H9 (cell line): Measurements from ENCODE around the gene CDH23. TPM values are rescaled to one million over a fixed set of nuclear protein-coding genes. Genes with fewer than 3 reads are reported as not detected.

ENCODE experiments used
- DNase-seq: peaks from one replicate; pipeline ENCODE4 v3.0.0-alpha.2; 2017
- H2AFZ ChIP-seq: one replicate; pipeline ENCODE4 v1.6.1; 2013; ENCODE audit warnings: mild to moderate bottlenecking, low read length, control low read depth, moderate library complexity
- H2AK5ac ChIP-seq: 2 replicates; pipeline ENCODE4 v1.6.1; 2013; ENCODE audit warnings: low read length, control low read depth, mixed read lengths; ENCODE audit not compliant: insufficient read length
- H2BK120ac ChIP-seq: one replicate; pipeline ENCODE4 v1.6.1; 2013; ENCODE audit warnings: low read depth, mild to moderate bottlenecking, low read length, control low read depth, inconsistent platforms; ENCODE audit not compliant: poor library complexity, severe bottlenecking
- H2BK12ac ChIP-seq: 2 replicates; pipeline ENCODE4 v1.6.1; 2013; ENCODE audit warnings: low read length, control low read depth, mixed read lengths, low read depth; ENCODE audit not compliant: insufficient read length
- H2BK15ac ChIP-seq: 2 replicates; pipeline ENCODE4 v1.6.1; 2013; ENCODE audit warnings: low read depth, low read length, control low read depth
- H2BK20ac ChIP-seq: one replicate; pipeline ENCODE4 v1.6.1; 2013; ENCODE audit warnings: low read depth, mild to moderate bottlenecking, low read length, control low read depth, inconsistent platforms; ENCODE audit not compliant: poor library complexity, severe bottlenecking
- H2BK5ac ChIP-seq: 2 replicates; pipeline ENCODE4 v1.6.1; 2013; ENCODE audit warnings: low read length, control low read depth, mixed read lengths; ENCODE audit not compliant: insufficient read length
- H3K14ac ChIP-seq: 2 replicates; pipeline ENCODE4 v1.6.1; 2013; ENCODE audit warnings: low read length, control low read depth; ENCODE audit not compliant: insufficient read depth
- H3K18ac ChIP-seq: 2 replicates; pipeline ENCODE4 v1.6.1; 2013; ENCODE audit warnings: low read depth, mild to moderate bottlenecking, mixed read lengths, low read length, control low read depth; ENCODE audit not compliant: insufficient read length
- H3K23ac ChIP-seq: 2 replicates; pipeline ENCODE4 v1.6.1; 2013; ENCODE audit warnings: low read length, control low read depth, mixed read lengths, low read depth; ENCODE audit not compliant: insufficient read length
- H3K23me2 ChIP-seq: 2 replicates; pipeline ENCODE4 v1.6.1; 2013; ENCODE audit warnings: low read depth, mild to moderate bottlenecking, mixed read lengths, low read length, control low read depth; ENCODE audit not compliant: insufficient read length, poor library complexity, severe bottlenecking
- H3K27ac ChIP-seq: 2 replicates; pipeline ENCODE4 v1.5.1; 2013; ENCODE audit warnings: low read length, control low read depth, mixed read lengths, low read depth; ENCODE audit not compliant: insufficient read length
- H3K27me3 ChIP-seq: 2 replicates; pipeline ENCODE4 v1.6.1; 2013; ENCODE audit warnings: low read length, control low read depth, inconsistent platforms; ENCODE audit not compliant: insufficient read depth
- H3K4ac ChIP-seq: 2 replicates; pipeline ENCODE4 v1.6.1; 2013; ENCODE audit warnings: low read depth, mild to moderate bottlenecking, control low read depth, inconsistent platforms, low read length, moderate library complexity
- H3K4me1 ChIP-seq: 2 replicates; pipeline ENCODE4 v1.6.1; 2013; ENCODE audit warnings: low read length, control low read depth, inconsistent platforms; ENCODE audit not compliant: insufficient read depth
- H3K4me2 ChIP-seq: 2 replicates; pipeline ENCODE4 v1.6.1; 2013; ENCODE audit warnings: low read length, control low read depth, mixed read lengths; ENCODE audit not compliant: insufficient read length, insufficient read depth
- H3K56ac ChIP-seq: 2 replicates; pipeline ENCODE4 v1.6.1; 2013; ENCODE audit warnings: low read depth, mild to moderate bottlenecking, mixed read lengths, low read length, control low read depth; ENCODE audit not compliant: insufficient read length
- H3K79me1 ChIP-seq: 2 replicates; pipeline ENCODE4 v1.6.1; 2013; ENCODE audit warnings: low read depth, mild to moderate bottlenecking, moderate library complexity, low read length, control low read depth, inconsistent platforms; ENCODE audit not compliant: insufficient read depth, poor library complexity, severe bottlenecking
- H3K79me2 ChIP-seq: 2 replicates; pipeline ENCODE4 v1.6.1; 2013; ENCODE audit warnings: low read length, control low read depth, inconsistent platforms; ENCODE audit not compliant: insufficient read depth
- H3K9ac ChIP-seq: 2 replicates; pipeline ENCODE4 v1.6.1; 2013; ENCODE audit warnings: low read length, control low read depth, mixed read lengths; ENCODE audit not compliant: insufficient read length; ENCODE audit errors: extremely low read depth
- H3K9me3 ChIP-seq: one replicate; pipeline ENCODE4 v1.6.1; 2013; ENCODE audit warnings: low read depth, low read length, inconsistent platforms; ENCODE audit not compliant: control insufficient read depth
- H3T11ph ChIP-seq: one replicate; pipeline ENCODE4 v1.6.1; 2013; ENCODE audit warnings: mild to moderate bottlenecking, low read length, control low read depth, inconsistent platforms
- H4K20me1 ChIP-seq: one replicate; pipeline ENCODE4 v1.6.1; 2013; ENCODE audit not compliant: control insufficient read depth, insufficient read length, insufficient read depth
- H4K5ac ChIP-seq: 2 replicates; pipeline ENCODE4 v1.6.1; 2013; ENCODE audit warnings: low read depth, mild to moderate bottlenecking, mixed read lengths, low read length, control low read depth; ENCODE audit not compliant: insufficient read length
- H4K8ac ChIP-seq: replicated peaks from 2 replicates; pipeline ENCODE4 v1.6.1; 2013; ENCODE audit warnings: low read length, control low read depth, mixed read lengths, low read depth; ENCODE audit not compliant: insufficient read length
- H4K91ac ChIP-seq: 2 replicates; pipeline ENCODE4 v1.6.1; 2013; ENCODE audit warnings: low read depth, mild to moderate bottlenecking, moderate library complexity, mixed read lengths, low read length, control low read depth; ENCODE audit not compliant: insufficient read length
- H3K27ac Mint-ChIP-seq, 3 experiments: 2 replicates in 2 of 3; 3 replicates in 1 of 3; pipeline ENCODE4 v1.8.0; 2020 to 2021; ENCODE audit warnings: mixed read lengths in 3 of 3, mild to moderate bottlenecking in 1 of 3, moderate library complexity in 1 of 3
- H3K27me3 Mint-ChIP-seq: 2 replicates; pipeline ENCODE4 v1.8.0; 2021; ENCODE audit warnings: low read depth, mild to moderate bottlenecking, moderate library complexity, mixed read lengths
- H3K36me3 Mint-ChIP-seq, 3 experiments: 2 replicates in 2 of 3; 3 replicates in 1 of 3; pipeline ENCODE4 v1.8.0; 2020 to 2021; ENCODE audit warnings: low read depth in 3 of 3, mixed read lengths in 3 of 3; ENCODE audit not compliant: insufficient read depth in 1 of 3
- H3K4me1 Mint-ChIP-seq, 2 experiments: 2 replicates each; pipeline ENCODE4 v1.8.0; 2020; ENCODE audit warnings: mixed read lengths in 2 of 2
- H3K4me3 Mint-ChIP-seq, 2 experiments: 2 replicates in 1 of 2; 3 replicates in 1 of 2; pipeline ENCODE4 v1.8.0; 2020 to 2021; ENCODE audit warnings: mild to moderate bottlenecking in 2 of 2, mixed read lengths in 2 of 2, moderate library complexity in 1 of 2
- H3K9me3 Mint-ChIP-seq, 2 experiments: 2 replicates in 1 of 2; 3 replicates in 1 of 2; pipeline ENCODE4 v1.8.0; 2020; ENCODE audit warnings: mild to moderate bottlenecking in 2 of 2, mixed read lengths in 2 of 2, moderate library complexity in 1 of 2
- WGBS: extraction: QIAGEN DNeasy Blood & Tissue Kit; methylation state at CpG from one replicate; pipeline ENCODE4 v1.1.7; 2013; ENCODE audit warnings: missing lambda C conversion rate, low lambda C conversion rate, mixed read lengths; ENCODE audit not compliant: insufficient read length; ENCODE audit errors: extremely low coverage; 5-methylcytosine and 5-hydroxymethylcytosine counted together
- total RNA-seq: library from RNA; stranded (reverse); gene quantifications from 2 replicates; pipeline ENCODE4 v1.2.1, GENCODE V29; 2021
- TF ChIP-seq, protein P1 (sequence below): fragments of 200-600 bp; sonication (generic); conservative IDR thresholded peaks from 3 replicates; pipeline ENCODE4 v1.8.0; 2021; ENCODE audit warnings: antibody characterized with exemption, mild to moderate bottlenecking

Gene CDH23
- total RNA-seq, 1 experiment from 2014 or later, result 2.1 TPM

DNA sequence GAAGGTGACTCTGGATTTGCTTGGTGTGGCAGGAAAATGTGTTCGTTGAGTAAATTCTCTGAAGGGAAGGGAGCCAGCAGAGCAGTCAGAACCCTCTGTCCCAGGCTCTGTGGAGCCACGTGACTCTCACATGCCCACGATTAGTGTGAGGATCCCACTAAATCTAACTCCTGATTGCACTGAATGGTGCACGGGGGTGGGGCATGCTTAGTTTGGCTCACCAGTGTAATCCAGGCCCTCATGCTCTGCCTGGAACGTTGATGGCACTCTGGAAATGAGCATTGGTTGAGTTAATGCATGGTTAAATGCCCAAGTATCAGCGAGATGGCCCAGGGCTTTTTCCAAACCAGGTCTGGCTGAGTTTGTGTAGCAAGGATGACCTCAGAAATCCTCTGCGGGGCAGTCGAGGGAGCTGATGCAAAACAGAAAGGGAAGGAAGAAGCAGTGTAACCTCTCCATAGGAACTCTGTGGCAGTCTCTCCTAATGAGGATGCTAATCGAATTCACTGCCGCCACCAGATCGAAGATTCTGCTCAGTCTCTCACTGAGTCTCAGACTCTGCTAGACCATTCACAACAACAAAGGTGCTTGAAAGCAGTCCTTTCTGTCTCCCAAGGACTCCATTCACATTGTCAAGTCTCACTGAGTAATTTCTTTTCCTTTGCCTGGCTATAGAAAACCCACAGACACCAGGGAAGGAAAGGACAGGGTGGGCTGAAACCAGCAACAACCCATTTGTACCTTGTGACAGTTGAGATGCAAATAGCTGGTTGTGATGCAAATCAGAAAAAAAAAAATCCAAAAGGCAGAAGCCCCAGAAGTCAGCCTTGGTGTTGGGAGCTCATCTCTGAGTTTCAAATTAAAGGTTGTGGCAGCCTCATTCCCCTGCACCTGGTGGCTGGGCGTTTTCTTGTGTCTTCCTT lies 224.8 kb downstream of the CDH23 start:
- peak; percentile 62 for DNase-seq
- H3K79me1 ChIP-seq, result no peaks in the 10 kb centered on the region
- no peak overlapping the region for H2BK15ac ChIP-seq
- no peaks in the 10 kb centered on the region for H4K20me1 ChIP-seq
- H3K23ac ChIP-seq, result no peak overlapping the region
- H4K91ac ChIP-seq, result no peak overlapping the region
- no peaks in the 10 kb centered on the region for H3K79me2 ChIP-seq
- H3K4me1 ChIP-seq, result peaks cover 17% of the 10 kb centered on the region; the same call in 1 of the 2 replicates
- H2AFZ ChIP-seq, result no peak overlapping the region
- no peak overlapping the region for H2BK20ac ChIP-seq
- peak overlapping the region; percentile 44 for H3K27ac ChIP-seq
- TF ChIP-seq, protein P1, sequence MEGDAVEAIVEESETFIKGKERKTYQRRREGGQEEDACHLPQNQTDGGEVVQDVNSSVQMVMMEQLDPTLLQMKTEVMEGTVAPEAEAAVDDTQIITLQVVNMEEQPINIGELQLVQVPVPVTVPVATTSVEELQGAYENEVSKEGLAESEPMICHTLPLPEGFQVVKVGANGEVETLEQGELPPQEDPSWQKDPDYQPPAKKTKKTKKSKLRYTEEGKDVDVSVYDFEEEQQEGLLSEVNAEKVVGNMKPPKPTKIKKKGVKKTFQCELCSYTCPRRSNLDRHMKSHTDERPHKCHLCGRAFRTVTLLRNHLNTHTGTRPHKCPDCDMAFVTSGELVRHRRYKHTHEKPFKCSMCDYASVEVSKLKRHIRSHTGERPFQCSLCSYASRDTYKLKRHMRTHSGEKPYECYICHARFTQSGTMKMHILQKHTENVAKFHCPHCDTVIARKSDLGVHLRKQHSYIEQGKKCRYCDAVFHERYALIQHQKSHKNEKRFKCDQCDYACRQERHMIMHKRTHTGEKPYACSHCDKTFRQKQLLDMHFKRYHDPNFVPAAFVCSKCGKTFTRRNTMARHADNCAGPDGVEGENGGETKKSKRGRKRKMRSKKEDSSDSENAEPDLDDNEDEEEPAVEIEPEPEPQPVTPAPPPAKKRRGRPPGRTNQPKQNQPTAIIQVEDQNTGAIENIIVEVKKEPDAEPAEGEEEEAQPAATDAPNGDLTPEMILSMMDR, result peak; percentile 28; the same call in 1 of the 3 replicates
- no peak overlapping the region for H3T11ph ChIP-seq
- peak overlapping the region; percentile 27 for H3K18ac ChIP-seq
- Mint-ChIP-seq H3K4me1 (peaks cover 45 to 57% of the 10 kb centered on the region in 2 experiments), H3K27me3 (peaks cover 14% of the 10 kb centered on the region), H3K9me3 (peaks cover 5 to 6% of the 10 kb centered on the region in 2 experiments; a peak in 4 of 5 replicates), H3K36me3 (peaks cover 0 to 10% (median 9%) of the 10 kb centered on the region in 3 experiments; a peak in 4 of 7 replicates), H3K27ac (peak overlapping the region; percentile 76 to 96 (median 93)), H3K4me3 (peak overlapping the region; percentile 30 to 64; a peak in 4 of 5 replicates)
- no peak overlapping the region for H2AK5ac ChIP-seq
- peak overlapping the region; percentile 41 for H3K4me2 ChIP-seq
- H3K9ac ChIP-seq, result no peak overlapping the region
- no CpG with 5 or more reads among the region's 12 CpGs for WGBS
- H3K23me2 ChIP-seq, result peaks cover 8% of the 10 kb centered on the region
- no peak overlapping the region for H2BK120ac ChIP-seq
- H4K8ac ChIP-seq, result no peak overlapping the region
- H4K5ac ChIP-seq, result no peak overlapping the region
- H3K4ac ChIP-seq, result no peak overlapping the region
- H3K14ac ChIP-seq, result no peak overlapping the region
- no peaks in the 10 kb centered on the region for H3K9me3 ChIP-seq
- H2BK12ac ChIP-seq, result no peak overlapping the region
- H3K56ac ChIP-seq, result no peak overlapping the region
- H2BK5ac ChIP-seq, result no peak overlapping the region
- H3K27me3 ChIP-seq, result no peaks in the 10 kb centered on the region
